ENCODE data around the gene ZNF219.

Gene ZNF219

DNA sequence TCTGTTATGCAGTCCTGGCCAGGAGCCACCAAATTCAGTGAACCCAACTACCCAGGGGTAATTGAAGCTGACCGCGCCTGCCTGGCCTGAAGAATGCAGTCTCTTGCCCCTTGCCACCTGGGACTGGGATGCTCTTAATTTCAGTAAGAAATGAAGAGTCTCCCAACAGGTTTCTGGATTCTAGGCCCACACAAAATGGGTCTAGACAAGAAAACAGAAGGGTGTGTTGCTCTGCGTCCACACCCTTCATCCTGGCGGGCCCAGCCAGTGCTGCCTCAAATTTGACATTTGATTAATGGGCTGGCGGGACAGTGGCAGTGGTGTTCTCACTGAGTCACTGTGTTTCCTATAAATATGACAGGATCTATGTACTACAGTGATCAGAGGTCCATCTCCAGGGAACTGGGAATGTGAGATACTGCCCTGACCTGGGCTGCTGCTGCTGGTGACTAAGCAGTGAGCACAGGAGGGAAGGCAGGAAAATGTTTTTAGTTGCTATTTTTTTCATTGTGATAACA, 8.9 kb upstream of the ZNF219 start:
- H3K4me3 Mint-ChIP-seq, result no peak overlapping the region

DNA sequence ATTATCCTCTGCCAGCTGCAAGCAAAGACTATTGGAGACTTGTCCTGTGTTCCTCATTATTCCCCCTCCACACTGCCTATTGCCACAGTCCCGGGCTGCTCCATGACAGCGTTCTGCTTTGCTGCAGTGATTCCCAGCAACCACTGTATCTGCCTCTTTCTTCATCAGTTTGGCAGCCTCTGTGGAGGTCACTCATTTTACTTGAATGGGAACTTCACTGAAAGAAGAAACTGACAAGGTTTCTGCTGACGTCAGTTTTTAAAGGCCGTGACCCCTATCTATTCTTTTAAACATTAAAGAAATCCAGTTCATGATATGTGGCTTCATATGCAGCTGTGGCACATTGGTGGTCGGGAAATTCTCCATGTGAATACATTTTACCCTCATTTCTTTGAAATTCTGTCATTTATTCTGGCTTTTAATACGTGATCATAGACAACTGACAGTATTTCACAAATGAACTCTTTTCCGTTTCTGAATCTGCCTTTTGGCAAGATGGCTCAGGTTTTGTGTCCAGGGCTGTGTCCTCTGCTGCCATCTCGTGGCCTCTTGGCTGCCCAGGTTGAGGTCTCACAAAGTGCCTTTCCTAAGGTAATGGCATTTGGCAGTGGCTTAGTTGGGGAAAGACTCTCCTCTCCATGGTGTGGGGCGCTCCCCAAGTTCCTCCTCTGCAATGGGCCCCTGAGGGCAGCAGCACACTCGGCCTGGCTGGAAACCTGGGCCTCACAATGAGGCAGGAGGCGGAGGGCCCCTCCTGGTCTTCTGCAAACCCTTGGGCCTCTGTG, 8.2 kb upstream of the ZNF219 start:
- no peak for ATAC-seq (replicated peaks)
- H3K27me3 Mint-ChIP-seq, result no peaks in the 10 kb centered on the region
- H3K4me1 Mint-ChIP-seq (ENCODE audit: low read depth in 2 of 2), result peaks cover 9 to 11% of the 10 kb centered on the region in 2 donors
- H3K9me3 Mint-ChIP-seq, result no peaks in the 10 kb centered on the region
- peak overlapping the region in 1 of 2 donors; percentile 63 for H3K27ac Mint-ChIP-seq
- H3K4me3 Mint-ChIP-seq, result peak overlapping the region in 1 of 2 donors; percentile 45
- DNase-seq, result peak; percentile 71 to 75 (median 74)
- H3K36me3 Mint-ChIP-seq (ENCODE audit: insufficient read depth), result peaks cover 13% of the 10 kb centered on the region

More for the DNA sequence above, 8.9 kb upstream of the ZNF219 start:
- Mint-ChIP-seq H3K4me1 (ENCODE audit: low read depth in 2 of 2) (peaks cover 9 to 11% of the 10 kb centered on the region in 2 donors), H3K9me3 (no peaks in the 10 kb centered on the region), H3K36me3 (ENCODE audit: insufficient read depth) (peaks cover 13% of the 10 kb centered on the region), H3K27ac (peak overlapping the region in 1 of 2 donors; percentile 63), H3K27me3 (no peaks in the 10 kb centered on the region)
- DNase-seq (no peak), ATAC-seq (replicated peaks) (no peak)

DNA sequence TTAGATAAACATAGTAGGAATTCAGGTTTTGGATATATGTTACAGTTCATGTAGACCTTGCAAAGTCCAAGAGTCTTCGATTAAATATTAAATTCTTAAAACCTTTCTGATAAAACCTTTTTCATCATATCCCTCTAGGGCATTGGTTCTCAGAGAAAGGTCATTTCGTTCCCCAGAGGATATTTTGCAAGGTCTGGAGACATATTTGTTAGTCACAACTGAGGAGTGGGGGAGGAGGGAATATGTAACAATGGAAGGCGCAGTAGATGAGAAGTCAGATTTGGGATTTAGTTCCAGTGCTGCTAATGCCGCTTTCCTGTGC, 7.7 kb upstream of the ZNF219 start:
- Mint-ChIP-seq H3K36me3 (ENCODE audit: insufficient read depth) (peaks cover 13% of the 10 kb centered on the region), H3K4me1 (ENCODE audit: low read depth in 2 of 2) (peaks cover 9 to 11% of the 10 kb centered on the region in 2 donors), H3K4me3 (no peak overlapping the region), H3K9me3 (no peaks in the 10 kb centered on the region), H3K27me3 (no peaks in the 10 kb centered on the region), H3K27ac (no peak overlapping the region)
- DNase-seq (no peak), ATAC-seq (replicated peaks) (no peak)

DNA sequence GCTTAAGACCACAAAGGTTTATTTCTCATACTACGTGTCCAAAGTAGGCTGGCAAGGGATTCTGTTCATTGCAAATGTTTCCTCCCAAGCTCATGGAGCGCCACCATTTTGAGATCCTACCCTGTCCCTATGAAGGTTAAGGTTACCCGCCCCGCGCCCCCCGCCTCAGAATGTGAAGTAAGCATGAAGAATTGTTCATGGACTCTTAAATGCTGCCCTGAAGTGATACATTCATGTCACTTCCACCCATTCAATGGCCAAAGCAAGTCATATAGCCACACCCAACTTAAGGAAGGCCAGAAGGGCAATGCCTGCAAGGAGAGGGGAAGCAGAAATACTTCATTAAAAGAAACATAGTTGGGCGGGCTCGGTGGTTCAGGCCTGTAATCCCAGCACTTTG, 6.6 kb upstream of the ZNF219 start:
- DNase-seq, result no peak
- peaks cover 13% of the 10 kb centered on the region for H3K36me3 Mint-ChIP-seq (ENCODE audit: insufficient read depth)
- peaks cover 9 to 11% of the 10 kb centered on the region in 2 donors for H3K4me1 Mint-ChIP-seq (ENCODE audit: low read depth in 2 of 2)
- H3K9me3 Mint-ChIP-seq, result no peaks in the 10 kb centered on the region
- peak overlapping the region; percentile 85 to 98 for H3K27ac Mint-ChIP-seq
- peaks cover 0 to 8% of the 10 kb centered on the region in 2 donors for H3K27me3 Mint-ChIP-seq
- peak overlapping the region in 1 of 2 donors; percentile 66 for H3K4me3 Mint-ChIP-seq
- no peak for ATAC-seq (replicated peaks)

DNA sequence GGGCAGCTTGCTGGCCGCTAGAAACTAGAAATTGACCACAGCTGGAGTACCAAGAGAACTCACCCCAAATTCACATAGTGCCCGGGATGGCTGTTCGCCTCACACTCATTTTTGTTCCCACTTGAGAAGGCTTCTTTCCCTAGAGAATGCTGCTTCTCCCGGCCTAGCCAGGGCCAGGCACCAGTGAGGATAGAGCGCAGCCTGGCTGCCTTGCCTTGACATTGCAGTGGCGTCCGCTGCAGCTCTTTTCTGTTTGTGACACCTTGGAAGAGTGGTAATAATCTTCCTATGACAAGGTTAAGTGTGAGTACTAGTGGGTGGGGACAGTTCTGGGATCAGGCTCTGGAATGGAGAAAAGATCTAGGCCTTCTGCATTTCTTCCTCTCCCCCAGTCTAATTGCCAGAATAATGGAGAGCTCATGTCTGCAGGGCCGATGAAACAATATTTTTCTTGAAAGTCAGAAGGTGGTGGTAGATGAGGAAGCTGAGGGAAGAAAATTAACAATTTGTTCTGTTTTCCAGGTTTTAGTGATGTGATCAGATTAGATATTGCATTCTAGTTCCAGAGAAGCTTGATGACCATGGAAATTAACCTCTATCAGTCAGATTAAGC, 6.1 kb upstream of the ZNF219 start:
- peak; percentile 47 to 60 (median 55) for DNase-seq
- Mint-ChIP-seq H3K27me3 (peaks cover 0 to 8% of the 10 kb centered on the region in 2 donors), H3K36me3 (ENCODE audit: insufficient read depth) (peaks cover 13% of the 10 kb centered on the region), H3K4me3 (peak overlapping the region; percentile 66 to 87), H3K27ac (peak overlapping the region; percentile 85 to 98), H3K4me1 (ENCODE audit: low read depth in 2 of 2) (peaks cover 9 to 11% of the 10 kb centered on the region in 2 donors), H3K9me3 (no peaks in the 10 kb centered on the region)
- ATAC-seq (replicated peaks), result peak; percentile 50

DNA sequence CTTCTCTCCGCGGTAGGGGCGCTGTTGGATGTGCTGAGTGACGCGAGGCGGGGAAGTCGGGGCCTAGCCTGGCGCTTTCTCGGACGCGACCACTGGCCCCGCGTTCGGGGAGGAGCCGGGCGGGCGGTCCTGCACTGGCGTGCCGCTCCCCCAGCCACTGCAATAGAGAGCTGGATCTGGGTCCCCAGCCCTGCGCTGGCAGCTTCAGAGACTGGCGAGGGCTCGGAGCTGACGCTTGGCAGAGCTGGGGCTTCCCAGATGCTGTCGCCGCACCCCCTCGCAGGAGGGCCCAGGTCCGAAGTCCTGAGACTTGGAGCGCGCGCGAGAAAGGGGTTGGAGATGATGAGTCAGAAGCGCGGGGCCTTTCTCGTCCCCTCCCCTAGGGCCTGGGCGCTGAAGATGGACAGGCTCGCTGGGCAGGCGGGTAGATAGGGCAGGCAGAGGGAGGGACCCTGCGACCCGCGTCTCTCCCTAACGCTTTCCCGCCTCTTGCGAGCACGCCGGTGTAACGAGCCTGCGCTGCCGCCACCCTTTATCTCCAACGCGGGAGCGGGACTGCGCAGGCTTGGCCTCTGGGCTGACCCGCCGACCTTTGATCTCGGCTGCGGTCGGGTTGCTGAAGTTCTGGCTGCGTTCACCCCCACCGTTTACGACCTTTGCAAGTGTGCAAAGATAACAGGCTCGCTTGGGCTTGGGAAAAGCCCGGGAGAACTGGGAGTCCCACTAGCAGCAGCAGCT, 5.4 kb upstream of the ZNF219 start:
- DNase-seq (peak; percentile 90 to 95 (median 93)), ATAC-seq (replicated peaks) (peak; percentile 84)
- H3K36me3 Mint-ChIP-seq (ENCODE audit: insufficient read depth), result peaks cover 15% of the 10 kb centered on the region
- peak overlapping the region; percentile 85 to 98 for H3K27ac Mint-ChIP-seq
- H3K27me3 Mint-ChIP-seq, result peaks cover 0 to 8% of the 10 kb centered on the region in 2 donors
- peaks cover 12 to 14% of the 10 kb centered on the region in 2 donors for H3K4me1 Mint-ChIP-seq (ENCODE audit: low read depth in 2 of 2)
- H3K9me3 Mint-ChIP-seq, result no peaks in the 10 kb centered on the region
- peak overlapping the region; percentile 66 to 87 for H3K4me3 Mint-ChIP-seq

DNA sequence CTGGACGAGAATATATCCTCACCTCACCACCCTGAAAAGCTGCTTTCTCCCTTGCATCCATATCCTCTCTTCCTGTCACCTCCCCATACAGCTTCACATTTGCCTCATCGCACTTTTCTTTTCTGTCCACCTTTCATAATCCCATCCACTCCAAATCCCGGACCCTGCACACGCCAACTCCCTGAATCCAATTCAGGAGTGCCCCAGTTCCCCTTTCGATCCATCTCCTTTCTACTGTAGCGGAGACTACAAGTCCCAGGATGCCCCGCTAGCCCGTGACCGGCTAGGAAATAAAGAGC, 4.9 kb upstream of the ZNF219 start:
- no peak for DNase-seq
- Mint-ChIP-seq H3K4me1 (ENCODE audit: low read depth in 2 of 2) (peaks cover 14 to 16% of the 10 kb centered on the region in 2 donors), H3K9me3 (no peaks in the 10 kb centered on the region), H3K4me3 (peak overlapping the region; percentile 66 to 87), H3K27ac (peak overlapping the region; percentile 85 to 98), H3K36me3 (ENCODE audit: insufficient read depth) (peaks cover 17% of the 10 kb centered on the region), H3K27me3 (peaks cover 0 to 8% of the 10 kb centered on the region in 2 donors)
- ATAC-seq (replicated peaks), result no peak

DNA sequence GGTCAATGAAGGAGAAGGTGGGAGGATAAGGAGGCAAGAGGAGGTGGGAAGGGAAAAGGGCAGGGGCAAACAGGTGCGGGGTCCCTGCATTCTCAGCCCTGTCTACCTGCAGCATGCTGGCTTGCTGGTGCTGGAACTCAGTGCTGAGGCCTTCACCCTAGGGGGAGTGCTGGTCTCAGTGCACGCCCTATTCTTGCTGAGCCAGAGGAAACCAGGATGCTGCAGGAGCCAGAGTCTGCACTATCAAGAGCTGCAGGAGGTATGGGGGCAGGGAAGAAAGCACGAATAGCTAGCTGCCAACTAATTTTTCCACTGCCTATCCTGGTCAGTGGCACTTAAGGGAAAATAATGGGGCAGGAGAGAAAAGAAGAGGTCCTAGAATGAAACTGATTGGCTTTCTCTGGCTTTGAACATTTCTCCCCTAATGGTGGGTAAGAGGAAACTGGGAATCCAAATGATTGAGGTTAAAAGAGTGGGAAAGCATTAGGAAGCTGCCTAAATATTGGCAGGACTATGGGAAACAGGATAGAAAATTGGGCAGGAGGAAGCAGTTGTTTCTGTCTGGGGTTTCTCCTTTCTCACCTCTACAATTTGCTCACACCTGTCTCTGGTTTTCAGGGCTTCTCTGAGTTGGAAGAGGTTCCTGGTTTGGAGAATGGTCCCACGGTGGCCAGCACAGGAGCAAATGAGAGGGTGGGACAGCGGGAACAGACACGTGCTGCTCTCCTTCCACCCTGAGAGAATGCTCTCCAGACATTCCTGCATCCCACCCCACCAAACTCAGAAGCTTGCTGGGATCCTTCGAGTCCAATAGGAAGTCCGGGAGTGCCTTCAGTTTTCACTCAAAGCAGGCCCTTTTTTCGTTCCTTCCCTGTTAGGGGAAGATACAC, 4.3 kb upstream of the ZNF219 start:
- Mint-ChIP-seq H3K9me3 (no peaks in the 10 kb centered on the region), H3K27me3 (peaks cover 0 to 8% of the 10 kb centered on the region in 2 donors), H3K4me1 (ENCODE audit: low read depth in 2 of 2) (peaks cover 14 to 16% of the 10 kb centered on the region in 2 donors), H3K36me3 (ENCODE audit: insufficient read depth) (peaks cover 17% of the 10 kb centered on the region), H3K4me3 (peak overlapping the region; percentile 66 to 87), H3K27ac (peak overlapping the region; percentile 93 to 98)
- no peak for ATAC-seq (replicated peaks)
- no peak for DNase-seq

DNA sequence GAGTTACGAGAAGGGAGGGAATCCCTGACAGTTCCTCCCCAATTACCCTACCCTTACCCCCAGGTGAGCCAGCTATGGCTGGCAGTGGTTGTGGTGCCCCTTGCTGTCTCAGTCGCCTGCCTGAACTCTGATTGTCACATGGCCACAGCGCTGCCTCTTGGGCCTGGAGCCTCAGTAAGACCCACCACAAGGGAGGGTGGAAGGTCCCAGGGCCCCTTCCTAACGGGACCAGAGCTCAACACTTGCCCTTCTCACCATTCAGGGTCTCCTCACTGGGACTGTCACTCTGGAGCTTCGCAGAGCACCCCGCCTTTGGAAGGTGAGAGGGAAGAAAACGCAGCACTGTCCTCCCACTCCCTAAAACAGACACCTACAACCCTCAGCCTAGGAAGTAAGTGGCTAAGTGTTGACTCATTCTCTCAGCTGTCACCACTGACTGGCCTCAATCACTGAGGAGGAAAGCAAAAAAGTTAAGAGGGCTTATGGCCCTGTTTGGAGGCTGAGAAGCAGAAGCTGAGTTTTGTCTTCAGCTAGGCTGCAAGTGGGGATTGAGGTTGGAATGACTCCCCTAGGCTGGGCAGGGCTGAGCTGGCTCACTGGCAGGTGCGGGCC, 3.5 kb upstream of the ZNF219 start:
- Mint-ChIP-seq H3K36me3 (ENCODE audit: insufficient read depth) (peaks cover 21% of the 10 kb centered on the region), H3K4me1 (ENCODE audit: low read depth in 2 of 2) (peaks cover 14 to 20% of the 10 kb centered on the region in 2 donors), H3K4me3 (peak overlapping the region in 1 of 2 donors; percentile 14), H3K27me3 (peaks cover 0 to 8% of the 10 kb centered on the region in 2 donors), H3K9me3 (no peaks in the 10 kb centered on the region), H3K27ac (peak overlapping the region; percentile 36 to 93)
- DNase-seq (no peak), ATAC-seq (replicated peaks) (no peak)

DNA sequence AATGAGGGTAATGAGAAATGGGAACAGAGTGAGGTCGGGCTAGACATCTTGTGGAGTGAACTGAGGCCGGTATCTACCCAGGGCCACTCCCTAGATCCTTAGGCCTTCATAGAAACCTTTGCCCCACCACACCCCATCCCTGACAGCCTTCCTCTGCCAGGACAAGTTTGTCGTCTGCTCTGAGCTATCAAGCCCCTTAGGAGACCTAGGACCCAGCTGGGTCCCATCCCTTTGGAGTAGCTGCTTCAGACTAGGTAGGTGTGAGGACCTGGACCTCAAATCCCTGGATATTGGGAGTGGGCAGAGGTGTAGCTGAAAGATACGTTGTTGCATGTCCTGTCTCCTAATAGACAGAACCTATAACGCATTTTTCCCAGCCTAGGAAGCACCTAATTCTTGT, 2.5 kb upstream of the ZNF219 start, which contains the start of gene TMEM253:
Gene TMEM253 (plus strand): TSS at position 136 of the 400 bp plus-strand sequence. CDS start 278 bp downstream, outside the sequence.
- ATAC-seq (replicated peaks) (no peak), DNase-seq (no peak)
- Mint-ChIP-seq H3K9me3 (no peaks in the 10 kb centered on the region), H3K36me3 (ENCODE audit: insufficient read depth) (peaks cover 18% of the 10 kb centered on the region), H3K27ac (peak within 1 kb of the TSS in 1 of 2 donors; percentile 70), H3K27me3 (peaks cover 0 to 8% of the 10 kb centered on the region in 2 donors), H3K4me3 (no peak within 1 kb of the TSS), H3K4me1 (ENCODE audit: low read depth in 2 of 2) (peaks cover 14 to 19% of the 10 kb centered on the region in 2 donors)

DNA sequence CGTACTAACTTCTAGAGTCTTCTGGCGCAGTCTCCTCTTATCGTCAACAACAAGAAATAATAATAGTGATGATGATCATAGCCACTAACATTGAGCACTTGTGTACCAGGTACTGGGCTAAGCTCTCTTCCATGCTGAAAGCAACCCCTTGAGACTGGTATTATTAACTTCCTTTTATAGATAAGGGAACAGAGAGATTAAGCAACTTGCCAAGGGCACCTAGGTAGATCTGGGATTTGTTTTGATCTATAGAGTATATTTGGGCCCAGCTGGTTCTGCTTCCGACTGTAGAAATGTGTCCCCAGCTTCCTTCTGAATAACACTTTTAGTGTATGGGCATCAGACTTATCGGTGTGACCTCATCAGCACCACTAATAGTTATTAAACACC, 1.1 kb upstream of the ZNF219 start:
- H3K27me3 Mint-ChIP-seq, result peaks cover 0 to 8% of the 10 kb centered on the region in 2 donors
- H3K4me1 Mint-ChIP-seq (ENCODE audit: low read depth in 2 of 2), result peaks cover 13 to 17% of the 10 kb centered on the region in 2 donors
- H3K27ac Mint-ChIP-seq, result peak overlapping the region; percentile 75 to 89
- no peak for ATAC-seq (replicated peaks)
- no peak for DNase-seq
- H3K9me3 Mint-ChIP-seq, result no peaks in the 10 kb centered on the region
- peaks cover 17% of the 10 kb centered on the region for H3K36me3 Mint-ChIP-seq (ENCODE audit: insufficient read depth)
- H3K4me3 Mint-ChIP-seq, result peak overlapping the region; percentile 79 to 87

DNA sequence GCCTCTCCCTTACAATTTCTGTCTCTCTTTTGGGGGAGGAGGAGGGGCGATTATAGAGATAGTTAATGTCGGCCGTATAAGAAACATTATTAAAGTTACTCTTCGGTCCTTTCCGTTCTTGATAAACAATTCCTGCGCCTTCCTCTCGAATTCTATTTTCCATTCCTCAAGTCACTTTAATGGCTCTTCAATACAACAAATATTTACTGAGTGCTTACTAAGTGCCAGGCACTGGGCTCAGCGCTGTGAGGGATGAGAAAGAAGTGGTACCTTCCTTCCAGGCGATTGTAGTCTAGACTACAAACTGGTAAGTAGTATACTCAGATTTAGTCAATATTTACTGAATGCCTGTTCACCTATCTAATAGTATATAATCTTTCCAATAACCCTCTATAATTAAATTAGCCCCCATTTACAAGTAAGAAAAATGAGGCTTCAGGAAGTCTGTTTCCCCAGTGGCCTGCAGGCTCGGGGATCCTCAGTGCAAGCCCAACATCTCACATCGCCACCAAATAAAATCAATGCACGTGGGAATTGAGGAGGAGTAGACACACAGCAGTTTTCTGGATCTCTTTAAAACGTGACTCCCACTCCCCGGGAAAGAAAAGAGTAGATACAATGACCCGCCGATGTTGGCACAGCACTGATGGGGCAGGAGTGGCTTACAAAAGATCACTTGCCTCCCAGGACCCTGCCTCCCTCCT, 589 bp upstream of the ZNF219 start:
- H3K4me3 Mint-ChIP-seq, result peak overlapping the region; percentile 79 to 87
- peaks cover 11% of the 10 kb centered on the region for H3K36me3 Mint-ChIP-seq (ENCODE audit: insufficient read depth)
- no peaks in the 10 kb centered on the region for H3K9me3 Mint-ChIP-seq
- H3K27me3 Mint-ChIP-seq, result peaks cover 0 to 8% of the 10 kb centered on the region in 2 donors
- peaks cover 11 to 14% of the 10 kb centered on the region in 2 donors for H3K4me1 Mint-ChIP-seq (ENCODE audit: low read depth in 2 of 2)
- H3K27ac Mint-ChIP-seq, result peak overlapping the region; percentile 75 to 89
- ATAC-seq (replicated peaks), result no peak
- DNase-seq, result no peak
